B cell (primary cell): ENCODE data around the gene NTSR2. TPM values are rescaled to one million over a fixed set of nuclear protein-coding genes. Genes with fewer than 3 reads are reported as not detected.
"Not testable (repeated sequence)": the region's sequence is repeated elsewhere in the genome, so short reads cannot be mapped to it uniquely, and the experiment has no call there.

ENCODE experiments used
- ATAC-seq: fragments of 200-7000 bp; cut with Tn5 transposase; one replicate; pipeline ENCODE4 v1.10.0; 2021; ENCODE audit warnings: low read depth, mild to moderate bottlenecking, moderate number of reproducible peaks, moderate library complexity
- CTCF ChIA-PET: fragments of 350-600 bp; sonication (Branson Sonifier 250); formaldehyde crosslinking; loops from one replicate; lab custom pipeline; 2021; ENCODE audit warnings: antibody characterized with exemption, inconsistent platforms; lab: Charles Lee
- POLR2A ChIA-PET: fragments of 350-600 bp; sonication (Branson Sonifier 250); formaldehyde crosslinking; loops from one replicate; lab custom pipeline; 2021; ENCODE audit warnings: antibody characterized with exemption; lab: Charles Lee
- DNase-seq: peaks from one replicate; pipeline ENCODE4 v3.0.0; 2013
- H2AFZ ChIP-seq: 2 replicates; pipeline ENCODE4 v1.6.1; 2012; ENCODE audit warnings: mild to moderate bottlenecking, low read depth, low read length; ENCODE audit not compliant: insufficient read depth, poor library complexity, severe bottlenecking
- H3K27ac ChIP-seq, 2 donors: 1 replicate in 1 of 2; 2 replicates in 1 of 2; pipeline ENCODE4 v1.5.1; 2012 to 2013; ENCODE audit warnings: low read length in 2 of 2, mild to moderate bottlenecking in 2 of 2, moderate library complexity in 1 of 2
- H3K27me3 ChIP-seq, 4 experiments: fragments of 200-600 bp in 1 of 4; sonication (generic) in 1 of 4; replicated peaks in 1 of 4; 1 replicate in 2 of 4; 2 replicates in 2 of 4; pipeline versions ENCODE4 v1.6.1 to v1.7.0; 2013 to 2016; ENCODE audit warnings: low read length in 3 of 4, mild to moderate bottlenecking in 2 of 4, mixed read lengths in 1 of 4, moderate library complexity in 1 of 4; ENCODE audit not compliant: insufficient read depth in 4 of 4, control insufficient read depth in 3 of 4; ENCODE audit errors: control extremely low read depth in 1 of 4
- H3K36me3 ChIP-seq, 2 experiments: replicated peaks in 1 of 2; 1 replicate in 1 of 2; 2 replicates in 1 of 2; pipeline versions ENCODE4 v1.6.1 to v1.7.1; 2013; ENCODE audit warnings: low read length in 1 of 2; ENCODE audit not compliant: insufficient read depth in 2 of 2, control insufficient read depth in 1 of 2; ENCODE audit errors: control extremely low read depth in 1 of 2, extremely low read depth in 1 of 2
- H3K4me1 ChIP-seq, 2 donors: fragments of 200-600 bp in 1 of 2; sonication (generic) in 1 of 2; 1 replicate in 1 of 2; 2 replicates in 1 of 2; pipeline versions ENCODE4 v1.5.1 to v1.6.1; 2013 to 2017; ENCODE audit warnings: low read length in 2 of 2; ENCODE audit not compliant: control insufficient read depth in 2 of 2, insufficient read depth in 2 of 2
- H3K4me2 ChIP-seq: replicated peaks from 2 replicates; pipeline ENCODE3; 2012; ENCODE audit warnings: mild to moderate bottlenecking, low read depth, low read length; ENCODE audit not compliant: poor library complexity, severe bottlenecking
- H3K4me3 ChIP-seq, 5 experiments: fragments of 200-600 bp in 1 of 5; sonication (generic) in 1 of 5; 1 replicate in 3 of 5; 2 replicates in 2 of 5; pipeline versions ENCODE4 v1.5.1 to v1.7.0; 2011 to 2016; ENCODE audit warnings: low read length in 4 of 5, mild to moderate bottlenecking in 4 of 5, low read depth in 2 of 5, control low read depth in 1 of 5, moderate library complexity in 1 of 5; ENCODE audit not compliant: insufficient read depth in 1 of 5; ENCODE audit errors: control extremely low read depth in 1 of 5, extremely low read depth in 1 of 5
- H3K79me2 ChIP-seq: fragments of 200-600 bp; sonication (generic); one replicate; pipeline ENCODE4 v1.6.0; 2016; ENCODE audit warnings: low read length; ENCODE audit not compliant: control insufficient read depth, insufficient read depth
- H3K9ac ChIP-seq: fragments of 200-600 bp; sonication (generic); 2 replicates; pipeline ENCODE4 v1.6.1; 2017; ENCODE audit warnings: mild to moderate bottlenecking, low read length, moderate library complexity
- H3K9me3 ChIP-seq, 3 donors: one replicate each; pipeline versions ENCODE4 v1.6.1 to v1.7.1; 2013; ENCODE audit warnings: low read length in 2 of 3; ENCODE audit not compliant: control insufficient read depth in 2 of 3, insufficient read depth in 1 of 3; ENCODE audit errors: control extremely low read depth in 1 of 3
- H4K20me1 ChIP-seq: 2 replicates; pipeline ENCODE4 v1.6.0; 2012; ENCODE audit warnings: mild to moderate bottlenecking, low read length; ENCODE audit not compliant: insufficient read depth, control insufficient read depth, poor library complexity, severe bottlenecking
- H3K27ac Mint-ChIP-seq: one replicate; pipeline ENCODE4 v1.8.0; 2021; ENCODE audit warnings: mixed read lengths
- H3K27me3 Mint-ChIP-seq: one replicate; pipeline ENCODE4 v1.8.0; 2021; ENCODE audit warnings: mixed read lengths
- H3K4me1 Mint-ChIP-seq: one replicate; pipeline ENCODE4 v1.8.0; 2021; ENCODE audit warnings: mixed read lengths
- H3K4me3 Mint-ChIP-seq: one replicate; pipeline ENCODE4 v1.8.0; 2021; ENCODE audit warnings: mixed read lengths
- H3K9me3 Mint-ChIP-seq: one replicate; pipeline ENCODE4 v1.8.0; 2022; ENCODE audit warnings: mixed read lengths; ENCODE audit not compliant: insufficient read depth
- EZH2 ChIP-seq: IDR thresholded peaks from 2 replicates; pipeline ENCODE4 v1.6.1; 2012; ENCODE audit warnings: borderline replicate concordance, low read depth, mild to moderate bottlenecking, moderate library complexity, low read length; ENCODE audit not compliant: insufficient read depth, poor library complexity, severe bottlenecking
- WGBS: methylation state at CpG from one replicate; pipeline ENCODE4 v1.1.5; 2013; ENCODE audit warnings: missing lambda C conversion rate; ENCODE audit not compliant: insufficient coverage; 5-methylcytosine and 5-hydroxymethylcytosine counted together
- intact Hi-C: fragments of 100-400 bp; cut with micrococcal nuclease; formaldehyde crosslinking; loops from one replicate; pipeline ENCODE4 v1.10.0; 2022
- polyA plus RNA-seq: library from polyadenylated mRNA; depleted of rRNA; stranded (reverse); fragments of >200 nt; gene quantifications from 2 replicates; pipeline ENCODE4 v1.2.3, GENCODE V29; 2012
- total RNA-seq, 2 donors: library from RNA; stranded (reverse); fragments of 120-200 nt in 1 of 2; gene quantifications; 1 replicate in 1 of 2; 2 replicates in 1 of 2; pipeline versions ENCODE4 v1.2.3 to v1.2.4, GENCODE V29; 2013 to 2022
- TF ChIP-seq, protein P1 (sequence below): fragments of 200-600 bp; IDR thresholded peaks from one replicate; pipeline ENCODE4 v1.8.0; 2022; ENCODE audit warnings: antibody characterized with exemption, mild to moderate bottlenecking

NTSR2 gene
- total and polyA plus RNA-seq, 2 donors (not counting 1 experiment from before 2014, with no cell fraction given): not detected

GRCh38 chr2:11662882-11663281 lies 7.1 kb downstream of the NTSR2 start:
- Histone ChIP-seq H3K4me1 (no peaks in the 10 kb centered on the region), H4K20me1 (no peaks in the 10 kb centered on the region), H3K4me2 (no peak overlapping the region), H3K9me3 (peaks cover 0 to 14% (median 6%) of the 10 kb centered on the region in 3 donors), H3K27ac (no peak overlapping the region), H3K79me2 (no peaks in the 10 kb centered on the region), H3K36me3 (no peaks in the 10 kb centered on the region), H2AFZ (no peak overlapping the region), H3K4me3 (no peak overlapping the region), H3K27me3 (peaks cover 0 to 10% (median 2%) of the 10 kb centered on the region in 4 experiments), H3K9ac (no peak overlapping the region)
- intact Hi-C loops: no loop called here
- H3K27ac Mint-ChIP-seq: no peak overlapping the region
- POLR2A ChIA-PET: no interaction called here
- peaks cover 5% of the 10 kb centered on the region for H3K9me3 Mint-ChIP-seq
- H3K27me3 Mint-ChIP-seq: peaks cover 45% of the 10 kb centered on the region
- DNase-seq (no peak), ATAC-seq (no peak)
- H3K4me3 Mint-ChIP-seq: no peak overlapping the region
- H3K4me1 Mint-ChIP-seq: no peaks in the 10 kb centered on the region
- no peak for TF ChIP-seq EZH2
- TF ChIP-seq, protein P1, sequence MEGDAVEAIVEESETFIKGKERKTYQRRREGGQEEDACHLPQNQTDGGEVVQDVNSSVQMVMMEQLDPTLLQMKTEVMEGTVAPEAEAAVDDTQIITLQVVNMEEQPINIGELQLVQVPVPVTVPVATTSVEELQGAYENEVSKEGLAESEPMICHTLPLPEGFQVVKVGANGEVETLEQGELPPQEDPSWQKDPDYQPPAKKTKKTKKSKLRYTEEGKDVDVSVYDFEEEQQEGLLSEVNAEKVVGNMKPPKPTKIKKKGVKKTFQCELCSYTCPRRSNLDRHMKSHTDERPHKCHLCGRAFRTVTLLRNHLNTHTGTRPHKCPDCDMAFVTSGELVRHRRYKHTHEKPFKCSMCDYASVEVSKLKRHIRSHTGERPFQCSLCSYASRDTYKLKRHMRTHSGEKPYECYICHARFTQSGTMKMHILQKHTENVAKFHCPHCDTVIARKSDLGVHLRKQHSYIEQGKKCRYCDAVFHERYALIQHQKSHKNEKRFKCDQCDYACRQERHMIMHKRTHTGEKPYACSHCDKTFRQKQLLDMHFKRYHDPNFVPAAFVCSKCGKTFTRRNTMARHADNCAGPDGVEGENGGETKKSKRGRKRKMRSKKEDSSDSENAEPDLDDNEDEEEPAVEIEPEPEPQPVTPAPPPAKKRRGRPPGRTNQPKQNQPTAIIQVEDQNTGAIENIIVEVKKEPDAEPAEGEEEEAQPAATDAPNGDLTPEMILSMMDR: no peak
- CTCF ChIA-PET: interaction anchor here (1.4 kb wide), 1 partner anchor 30 kb away, joined by 3 read pairs; no protein-coding TSS in a partner anchor

GRCh38 chr2:11661891-11662435 lies 8.0 kb downstream of the NTSR2 start:
- Mint-ChIP-seq H3K27me3 (peaks cover 40% of the 10 kb centered on the region), H3K27ac (no peak overlapping the region), H3K4me3 (no peak overlapping the region), H3K9me3 (peaks cover 5% of the 10 kb centered on the region), H3K4me1 (no peaks in the 10 kb centered on the region)
- Histone ChIP-seq H3K27ac (no peak overlapping the region), H3K9me3 (peaks cover 0 to 14% (median 6%) of the 10 kb centered on the region in 3 donors), H3K9ac (no peak overlapping the region), H3K79me2 (no peaks in the 10 kb centered on the region), H2AFZ (no peak overlapping the region), H3K27me3 (peaks cover 0 to 7% (median 0%) of the 10 kb centered on the region in 4 experiments), H3K36me3 (no peaks in the 10 kb centered on the region), H4K20me1 (no peaks in the 10 kb centered on the region), H3K4me2 (no peak overlapping the region), H3K4me3 (no peak overlapping the region), H3K4me1 (no peaks in the 10 kb centered on the region)
- TF ChIP-seq, protein P1: no peak
- TF ChIP-seq EZH2: no peak
- 96% methylated on average over 17 of the region's 18 CpGs for WGBS
- ChIA-PET CTCF (no interaction called here), POLR2A (no interaction called here)
- DNase-seq: no peak
- intact Hi-C loops: no loop called here
- no peak for ATAC-seq

DNA sequence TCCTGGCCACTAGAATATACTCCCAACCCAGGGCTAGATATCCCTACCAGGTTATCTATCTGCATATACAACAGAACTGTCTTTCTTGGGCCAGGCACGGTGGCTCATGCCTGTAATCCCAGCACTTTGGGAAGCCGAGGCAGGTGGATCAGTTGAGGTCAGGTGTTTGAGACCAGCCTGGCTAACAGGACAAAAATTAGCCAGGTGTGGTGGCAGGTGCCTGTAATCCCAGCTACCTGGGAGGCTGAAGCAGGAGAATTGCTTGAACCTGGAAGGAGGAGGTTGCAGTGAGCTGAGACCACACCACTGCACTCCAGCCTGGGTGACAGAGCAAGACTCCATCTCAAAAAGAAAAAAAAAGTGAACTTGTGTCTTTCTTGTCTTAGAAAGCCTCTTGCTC lies 9.6 kb downstream of the NTSR2 start:
- H3K4me3 ChIP-seq, DNase-seq, H3K79me2 ChIP-seq, POLR2A ChIA-PET, H3K27ac ChIP-seq, H3K4me2 ChIP-seq, H3K4me3 Mint-ChIP-seq, H3K36me3 ChIP-seq, H4K20me1 ChIP-seq, H2AFZ ChIP-seq, H3K4me1 ChIP-seq, H3K4me1 Mint-ChIP-seq, H3K27me3 ChIP-seq, H3K9ac ChIP-seq, H3K27ac Mint-ChIP-seq, CTCF ChIA-PET, H3K9me3 Mint-ChIP-seq, intact Hi-C loops, ATAC-seq: not testable (repeated sequence)
- WGBS: 92% methylated on average over 2 of the region's 2 CpGs
- H3K27me3 Mint-ChIP-seq: peaks cover 33% of the 10 kb centered on the region
- H3K9me3 ChIP-seq: peaks cover 0 to 14% (median 6%) of the 10 kb centered on the region in 3 donors
